NCI-H2081 (cell line): ENCODE measurements around the gene EOGT.

Experiments
- DNase-seq, 2 experiments: peaks; one replicate each; lab custom pipeline; 2025; lab: John Stamatoyannopoulos, UW

EOGT gene

GRCh38 chr3:68963376-68963775, 50.1 kb downstream of the EOGT start:
- DNase-seq: no peak

- DNase-seq: no peak
These were observed 54.6 kb downstream of the EOGT start for GRCh38 chr3:68958932-68959331.

GRCh38 chr3:68957895-68958294, 55.6 kb downstream of the EOGT start:
- no peak for DNase-seq

DNA sequence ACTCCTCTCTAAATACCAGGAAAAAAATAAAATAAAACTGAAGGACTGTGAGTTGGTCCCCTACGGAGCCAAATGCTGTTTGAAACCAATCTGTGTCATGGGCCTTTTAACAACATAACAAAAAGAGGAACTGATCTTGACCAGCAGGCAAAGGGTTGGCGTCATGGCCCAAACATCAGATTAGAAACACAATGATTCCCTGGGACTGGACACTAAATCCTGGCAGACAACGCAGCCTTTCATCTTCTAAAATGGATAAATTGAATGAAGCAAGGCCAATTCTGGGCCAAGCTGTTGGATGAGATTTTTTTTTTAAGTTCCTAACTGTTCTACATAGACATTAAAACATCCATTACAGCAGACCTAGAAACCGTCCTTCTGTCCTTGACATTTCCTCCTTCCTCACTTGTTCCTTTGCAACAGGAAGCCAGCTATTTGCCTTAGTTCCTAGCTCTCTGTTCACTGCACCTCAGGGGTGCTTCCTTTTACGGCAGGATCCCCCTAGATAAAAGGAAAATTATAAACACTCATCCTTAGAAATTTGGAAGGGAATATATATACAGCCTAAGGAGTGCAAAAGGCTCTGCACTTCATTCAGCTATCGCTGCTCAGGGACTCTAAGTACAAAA, 59.6 kb downstream of the EOGT start:
- DNase-seq: no peak

DNA sequence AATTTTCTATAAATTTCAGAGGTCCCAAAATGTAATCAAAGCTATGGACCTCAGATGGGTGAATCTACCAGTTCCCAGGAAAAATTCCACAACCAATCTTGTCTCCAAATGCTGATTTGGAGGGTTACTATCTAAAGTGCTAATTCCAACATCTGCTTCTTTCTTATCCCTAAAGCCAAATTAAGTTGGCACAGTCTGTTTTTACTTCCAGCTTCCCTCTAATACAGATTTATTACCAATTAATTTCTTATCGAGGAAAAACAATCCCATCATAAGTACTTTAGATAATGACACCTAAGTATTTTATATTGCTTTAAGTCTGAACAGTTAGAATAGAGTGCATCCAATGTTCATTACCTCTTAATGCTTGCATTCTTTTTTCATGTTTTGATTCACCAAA, 68.3 kb downstream of the EOGT start:
- no peak for DNase-seq

GRCh38 chr3:68943753-68944500, 69.6 kb downstream of the EOGT start:
- no peak for DNase-seq

DNA sequence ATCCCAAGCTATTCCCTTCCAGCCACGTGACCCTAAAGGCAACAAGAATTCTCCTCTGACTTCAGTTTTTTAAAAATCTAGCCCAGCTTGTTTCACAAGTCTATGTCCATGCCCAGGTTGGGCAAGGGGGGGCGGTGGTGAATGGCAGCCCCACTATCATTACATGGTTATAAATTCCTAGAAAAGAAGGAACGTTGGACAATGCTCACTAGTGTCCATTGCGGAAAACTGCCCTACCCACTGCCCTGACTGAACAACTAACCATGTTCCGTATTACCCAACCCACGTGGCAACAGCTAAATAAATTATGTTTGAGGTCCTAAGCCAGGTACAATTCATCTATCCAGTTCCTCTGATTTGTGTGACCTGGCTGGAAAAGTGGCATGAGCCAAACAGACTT, 72.4 kb downstream of the EOGT start:
- no peak for DNase-seq

- no peak for DNase-seq
These were observed 76.6 kb downstream of the EOGT start for GRCh38 chr3:68936856-68937255.

DNA sequence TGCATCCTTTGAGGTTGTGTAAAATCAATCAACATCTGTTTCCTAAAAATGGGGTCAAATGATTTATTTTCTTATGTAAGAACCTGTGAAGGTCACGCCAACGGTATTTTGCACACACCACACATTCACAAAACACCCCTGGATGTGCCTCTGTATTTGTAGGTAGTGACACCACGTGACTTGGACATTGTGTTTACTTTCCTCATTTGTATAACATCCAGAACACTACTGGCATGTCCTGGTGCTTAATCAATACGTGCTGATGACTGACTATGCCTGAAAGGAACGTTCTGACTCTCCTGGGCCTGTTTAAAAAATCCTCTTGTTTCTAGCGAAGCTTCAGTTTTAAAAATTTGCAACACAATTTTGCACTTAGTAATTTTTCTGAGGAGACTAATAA, 77.7 kb downstream of the EOGT start:
- no peak for DNase-seq

- no peak for DNase-seq
These were observed 81.9 kb downstream of the EOGT start for GRCh38 chr3:68931406-68932149.
